ENCODE measurements around the gene TENT4A. TPM values are rescaled to one million over a fixed set of nuclear protein-coding genes. Genes with fewer than 3 reads are reported as not detected.
A peak's percentile ranks its signal among the peaks of the same experiment; 100 is the strongest.
"Not testable (repeated sequence)": the region's sequence is repeated elsewhere in the genome, so short reads cannot be mapped to it uniquely, and the experiment has no call there.

TENT4A gene
- polyA plus RNA-seq, 3 donors = 23.6 to 37.9 (median 26.9) TPM

DNA sequence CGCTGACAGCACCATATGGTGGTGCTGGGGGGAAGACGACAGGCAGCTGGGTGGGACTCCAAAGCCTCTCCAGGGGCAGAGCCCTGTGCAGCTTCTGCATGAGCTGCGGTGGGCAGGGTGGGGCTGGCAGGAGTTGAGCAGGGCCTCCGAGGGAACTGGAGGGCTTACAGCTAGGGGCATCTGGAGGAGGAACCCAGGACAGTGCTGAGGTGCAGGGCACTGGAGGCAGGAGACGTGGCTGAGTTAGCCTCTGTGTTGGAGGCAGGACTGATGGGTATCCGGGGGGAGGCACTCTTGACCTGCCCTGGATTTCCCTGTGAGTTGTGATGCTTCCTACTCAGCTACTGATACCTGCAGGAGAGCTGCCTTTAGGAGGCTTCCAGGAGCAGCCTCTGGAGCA is 45.0 kb downstream of the TENT4A start:
- DNase-seq (ENCODE audit: extremely low read depth in 1 of 11, low read depth in 9 of 11, low spot score in 4 of 11) = no peak

GRCh38 chr5:6758706-6759105 is 45.5 kb downstream of the TENT4A start:
- DNase-seq (ENCODE audit: extremely low read depth in 1 of 11, low read depth in 9 of 11, low spot score in 4 of 11) = no peak

- peak in 3 of 11 donors; percentile 9 to 24 (median 12) for DNase-seq (ENCODE audit: extremely low read depth in 1 of 11, low read depth in 9 of 11, low spot score in 4 of 11)
These were observed 46.2 kb downstream of the TENT4A start for GRCh38 chr5:6759401-6759800.

GRCh38 chr5:6759983-6760382 is 46.8 kb downstream of the TENT4A start:
- DNase-seq (ENCODE audit: extremely low read depth in 1 of 11, low read depth in 9 of 11, low spot score in 4 of 11) = no peak

GRCh38 chr5:6760686-6761085 is 47.5 kb downstream of the TENT4A start:
- DNase-seq (ENCODE audit: extremely low read depth in 1 of 11, low read depth in 9 of 11, low spot score in 4 of 11) = no peak

- no peak for DNase-seq (ENCODE audit: extremely low read depth in 1 of 11, low read depth in 9 of 11, low spot score in 4 of 11)
These were observed 48.1 kb downstream of the TENT4A start for GRCh38 chr5:6761333-6761732.

- no peak for DNase-seq (ENCODE audit: extremely low read depth in 1 of 11, low read depth in 9 of 11, low spot score in 4 of 11)
These were observed 48.9 kb downstream of the TENT4A start for GRCh38 chr5:6762116-6762515.

DNA sequence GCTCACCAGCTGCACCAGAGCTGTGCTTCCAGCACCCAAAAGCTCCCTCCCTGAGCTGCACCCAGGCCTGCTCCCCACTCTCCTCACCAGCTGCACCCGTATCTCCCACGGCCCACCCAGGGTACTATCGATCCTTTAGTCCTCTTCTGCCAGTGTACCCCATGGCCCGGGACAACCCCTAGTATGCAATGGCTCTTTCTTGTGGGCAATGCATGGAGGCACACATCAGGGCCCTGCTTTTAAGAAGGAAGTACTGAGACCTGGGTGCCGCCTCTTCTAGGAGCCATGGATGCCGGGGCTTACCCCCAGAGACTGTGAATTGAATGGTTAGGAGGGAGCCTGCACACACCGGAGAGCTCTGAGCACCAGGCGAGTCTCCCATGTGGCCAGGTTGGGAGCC is 49.5 kb downstream of the TENT4A start:
- no peak for DNase-seq (ENCODE audit: extremely low read depth in 1 of 11, low read depth in 9 of 11, low spot score in 4 of 11)

DNA sequence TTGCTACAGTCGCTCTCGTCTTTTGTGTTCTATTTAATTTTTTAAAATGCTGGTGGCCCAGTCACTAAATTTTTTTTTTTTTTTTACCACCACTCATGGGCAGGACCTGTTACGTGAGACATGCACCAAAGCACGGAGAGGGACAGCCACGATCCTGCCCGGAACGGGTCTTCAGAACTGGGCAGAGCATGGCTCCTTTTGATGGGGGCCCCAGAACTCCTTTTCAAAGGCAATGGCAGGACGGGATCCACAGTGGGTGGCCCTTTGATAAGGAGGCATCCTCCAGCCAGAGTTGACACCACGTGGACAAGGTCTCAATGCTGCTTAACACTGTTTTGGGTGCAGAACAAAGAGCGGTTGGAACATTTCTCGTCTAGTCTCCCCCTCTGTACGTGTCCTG is 50.0 kb downstream of the TENT4A start:
- DNase-seq (ENCODE audit: extremely low read depth in 1 of 11, low read depth in 9 of 11, low spot score in 4 of 11) = no peak

DNA sequence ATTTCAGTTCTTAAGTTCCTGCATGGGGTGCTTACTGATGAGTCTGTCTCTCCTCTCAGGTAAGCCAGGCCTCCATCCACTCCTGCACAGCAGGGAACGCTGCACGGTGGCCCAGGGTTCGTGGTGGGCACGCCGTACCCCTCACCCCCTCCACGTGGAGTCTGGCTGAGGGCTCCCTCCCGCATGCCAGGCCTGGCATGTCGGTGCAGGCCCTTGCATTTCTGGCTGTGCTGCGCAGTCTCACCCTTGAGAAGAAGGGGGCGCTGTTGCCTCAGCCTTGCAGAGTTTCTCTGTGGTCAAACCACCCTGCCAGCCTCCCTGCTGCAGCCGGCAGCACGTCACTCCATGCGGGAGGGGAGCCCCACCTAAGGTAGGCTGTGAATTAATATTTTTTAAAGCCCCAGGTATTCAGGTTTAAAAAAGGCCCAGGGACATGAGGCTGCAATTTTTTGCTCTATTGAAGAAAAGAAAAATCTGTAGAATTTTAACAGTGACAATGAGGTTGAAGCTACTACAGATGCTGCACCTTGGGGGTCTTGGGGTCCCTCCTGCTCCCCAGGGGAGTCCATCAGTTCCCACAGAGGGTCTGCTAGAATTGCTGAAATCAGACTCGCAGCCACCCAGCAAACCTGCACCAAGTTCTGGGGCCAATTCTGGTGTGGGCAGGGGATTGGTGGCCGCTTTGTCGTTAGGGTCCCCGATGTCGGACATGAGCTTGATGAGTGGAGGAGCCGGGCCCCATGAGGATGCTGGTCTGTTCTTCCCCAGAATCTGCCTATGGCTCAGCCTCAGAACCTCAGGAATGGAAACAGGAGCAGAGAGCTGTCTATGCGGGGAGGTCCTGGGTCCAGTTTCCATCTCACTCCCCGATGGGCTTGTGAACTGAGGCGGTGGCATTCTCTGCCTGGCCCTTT is 52.6 kb downstream of the TENT4A start:
- DNase-seq (ENCODE audit: extremely low read depth in 1 of 11, low read depth in 9 of 11, low spot score in 4 of 11) = peak in 10 of 11 donors; percentile 22 to 61 (median 38)

GRCh38 chr5:6766604-6767093 is 53.4 kb downstream of the TENT4A start:
- peak in 3 of 11 donors; percentile 13 to 29 (median 20) for DNase-seq (ENCODE audit: extremely low read depth in 1 of 11, low read depth in 9 of 11, low spot score in 4 of 11)

DNA sequence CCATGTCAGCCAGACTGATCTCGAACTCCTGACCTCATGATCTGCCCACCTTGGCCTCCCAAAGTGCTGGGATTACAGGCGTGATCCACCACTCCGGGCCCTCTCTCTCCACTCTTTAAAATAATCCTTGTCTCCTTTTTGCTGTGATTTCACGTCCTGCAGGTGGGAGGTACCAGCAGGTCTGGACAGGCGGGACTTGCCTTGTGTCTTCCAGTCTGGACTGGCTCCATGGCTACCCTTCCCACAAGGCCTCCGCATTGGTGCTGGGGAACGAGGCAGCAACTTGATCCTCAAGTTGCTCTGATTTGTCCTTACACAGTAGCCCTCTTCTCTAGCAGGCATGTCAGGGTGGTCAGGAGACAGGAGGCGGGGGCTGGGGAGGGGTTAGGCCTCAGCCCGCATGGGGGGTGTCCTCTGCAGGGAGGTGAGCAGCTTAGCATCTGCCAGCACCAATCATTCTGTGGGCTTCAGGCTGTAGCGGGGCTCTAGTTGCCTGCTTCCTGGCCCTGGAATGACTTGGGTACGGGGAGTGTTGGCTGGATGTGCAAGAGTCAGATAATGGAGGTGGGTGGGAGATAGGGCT is 54.3 kb downstream of the TENT4A start:
- no peak for DNase-seq (ENCODE audit: extremely low read depth in 1 of 11, low read depth in 9 of 11, low spot score in 4 of 11)

GRCh38 chr5:6768590-6769230 is 55.5 kb downstream of the TENT4A start:
- DNase-seq (ENCODE audit: extremely low read depth in 1 of 11, low read depth in 9 of 11, low spot score in 4 of 11) = no peak

- DNase-seq (ENCODE audit: extremely low read depth in 1 of 11, low read depth in 9 of 11, low spot score in 4 of 11) = no peak
These were observed 57.8 kb downstream of the TENT4A start for GRCh38 chr5:6770826-6771607.

GRCh38 chr5:6772886-6773285 is 59.7 kb downstream of the TENT4A start:
- no peak for DNase-seq (ENCODE audit: extremely low read depth in 1 of 11, low read depth in 9 of 11, low spot score in 4 of 11)

GRCh38 chr5:6773342-6774035 is 60.3 kb downstream of the TENT4A start:
- no peak for DNase-seq (ENCODE audit: extremely low read depth in 1 of 11, low read depth in 9 of 11, low spot score in 4 of 11)

- DNase-seq (ENCODE audit: extremely low read depth in 1 of 11, low read depth in 9 of 11, low spot score in 4 of 11) = not testable (repeated sequence)
These were observed 61.0 kb downstream of the TENT4A start for GRCh38 chr5:6774207-6774606.

DNA sequence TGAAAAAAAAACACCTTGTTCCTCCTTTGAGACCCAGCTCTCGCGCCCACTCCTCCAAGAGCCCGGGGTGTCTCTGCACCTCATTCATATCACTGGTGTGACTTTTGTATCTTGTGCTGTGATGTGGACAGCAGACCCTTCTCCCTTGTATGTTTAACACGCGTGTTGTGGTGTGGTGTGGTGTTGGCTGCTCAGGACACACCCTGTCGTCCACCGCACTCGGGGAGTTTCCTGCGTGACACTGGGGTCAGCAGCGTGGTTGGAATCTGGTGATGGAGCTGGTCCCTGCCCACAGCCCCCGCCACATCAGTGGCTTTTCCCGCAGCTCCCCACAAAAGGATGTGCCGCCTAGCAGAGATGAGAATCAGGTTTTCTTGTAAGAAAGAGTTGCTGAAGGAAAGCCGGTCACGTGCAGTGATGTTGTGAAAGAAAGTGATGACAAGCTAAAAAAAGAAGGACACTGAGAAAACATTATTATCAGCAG is 61.5 kb downstream of the TENT4A start:
- DNase-seq (ENCODE audit: extremely low read depth in 1 of 11, low read depth in 9 of 11, low spot score in 4 of 11) = no peak
